CMK (cell line): ENCODE results near the gene MKNK1.
"Not testable (repeated sequence)": the region's sequence is repeated elsewhere in the genome, so short reads cannot be mapped to it uniquely, and the experiment has no call there.

Source experiments
- DNase-seq: peaks from one replicate; pipeline ENCODE4 v3.0.0-alpha.2; 2010; ENCODE audit warnings: low read depth

Gene MKNK1

GRCh38 chr1:46603858-46604549, at the start of gene MKNK1:
Gene MKNK1 (minus strand): TSS chr1:46604268. CDS start chr1:46583327, 20,941 bp downstream.
- peak; percentile 96 for DNase-seq

DNA sequence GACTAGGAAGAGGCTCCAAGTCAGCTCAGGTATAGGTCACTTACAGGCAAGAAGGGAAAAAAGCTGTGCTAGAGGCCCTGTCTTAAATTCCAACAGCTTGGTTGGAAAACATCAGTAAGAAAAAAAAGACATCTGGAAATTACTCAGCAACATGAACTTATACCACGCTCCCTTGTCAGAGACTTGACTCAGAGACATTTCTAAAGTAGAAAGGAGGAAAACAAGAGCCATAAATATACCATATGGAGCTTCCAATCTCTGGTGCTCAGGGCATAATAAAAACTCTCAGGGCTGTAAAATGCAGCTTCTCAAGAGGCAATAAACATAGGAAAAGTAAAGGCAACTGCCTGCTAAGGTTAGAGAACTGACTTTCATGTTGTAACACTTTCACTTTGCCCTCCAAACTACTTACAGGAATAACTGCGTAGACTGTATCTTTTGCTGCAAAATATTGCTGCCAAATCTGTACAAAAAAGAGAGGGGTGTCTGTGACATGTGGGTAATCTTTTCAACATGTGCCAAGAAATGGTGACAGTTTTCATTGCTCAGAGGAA, 49.4 kb upstream of the MKNK1 start:
- DNase-seq = no peak

DNA sequence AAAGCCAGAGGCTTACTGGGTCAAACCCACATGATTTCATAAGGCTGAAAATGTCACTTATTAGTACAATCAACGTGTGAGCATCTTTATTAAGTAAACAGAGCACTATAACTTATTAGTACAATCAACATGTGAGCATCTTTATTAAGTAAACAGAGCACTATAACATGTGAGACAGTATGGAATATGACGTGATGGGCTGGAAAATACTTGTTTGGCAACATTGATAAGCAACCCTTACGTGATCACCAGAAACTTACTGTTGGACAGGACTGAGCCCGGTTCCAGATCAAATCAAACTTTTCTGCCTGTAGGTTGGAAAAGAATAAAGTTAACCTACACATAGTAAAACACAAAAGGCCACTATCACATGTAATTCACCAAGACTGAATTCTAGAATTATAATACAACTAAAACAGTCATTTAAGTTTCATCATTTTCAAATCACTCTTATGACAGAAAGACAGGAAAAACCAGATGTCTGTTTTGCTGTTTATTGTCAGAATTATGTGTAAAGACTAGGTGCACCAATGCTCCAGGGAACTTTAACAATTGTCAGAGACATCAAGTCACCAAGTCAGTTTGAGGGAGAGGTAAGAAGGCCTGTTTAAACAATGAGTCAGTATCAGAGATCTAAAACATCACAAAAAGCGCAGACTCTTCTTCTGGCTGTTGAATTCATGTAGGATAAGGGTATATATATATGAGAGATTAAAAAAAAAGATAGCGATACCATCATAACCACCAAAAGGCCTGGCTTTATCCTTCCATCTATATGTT, 48.4 kb upstream of the MKNK1 start:
- no peak for DNase-seq

DNA sequence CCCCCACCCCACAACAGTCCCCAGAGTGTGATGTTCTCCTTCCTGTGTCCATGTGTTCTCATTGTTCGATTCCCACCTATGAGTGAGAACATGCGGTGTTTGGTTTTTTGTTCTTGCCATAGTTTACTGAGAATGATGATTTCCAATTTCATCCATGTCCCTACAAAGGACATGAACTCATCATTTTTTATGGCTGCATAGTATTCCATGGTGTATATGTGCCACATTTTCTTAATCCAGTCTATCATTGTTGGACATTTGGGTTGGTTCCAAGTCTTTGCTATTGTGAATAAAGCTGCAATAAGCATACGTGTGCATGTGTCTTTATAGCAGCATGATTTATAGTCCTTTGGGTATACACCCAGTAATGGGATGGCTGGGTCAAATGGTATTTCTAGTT, 47.1 kb upstream of the MKNK1 start:
- DNase-seq = not testable (repeated sequence)

DNA sequence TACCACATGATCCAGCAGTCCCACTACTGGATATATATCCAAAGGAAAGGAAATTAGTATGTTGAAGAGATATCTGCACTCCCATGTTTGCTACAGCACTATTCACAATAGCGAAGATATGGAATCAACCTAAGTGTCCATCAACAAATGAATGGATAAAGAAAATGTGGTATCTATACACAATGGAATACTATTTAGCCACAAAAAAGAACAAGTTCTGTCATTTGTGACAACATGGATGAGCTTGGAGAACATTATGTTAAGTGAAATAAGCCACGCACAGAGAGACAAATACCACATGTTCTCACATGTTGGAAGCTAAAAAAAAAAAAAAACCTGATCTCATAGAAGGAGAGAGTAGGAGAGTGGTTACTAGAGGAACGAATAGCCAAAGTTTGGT, 46.4 kb upstream of the MKNK1 start:
- no peak for DNase-seq

DNA sequence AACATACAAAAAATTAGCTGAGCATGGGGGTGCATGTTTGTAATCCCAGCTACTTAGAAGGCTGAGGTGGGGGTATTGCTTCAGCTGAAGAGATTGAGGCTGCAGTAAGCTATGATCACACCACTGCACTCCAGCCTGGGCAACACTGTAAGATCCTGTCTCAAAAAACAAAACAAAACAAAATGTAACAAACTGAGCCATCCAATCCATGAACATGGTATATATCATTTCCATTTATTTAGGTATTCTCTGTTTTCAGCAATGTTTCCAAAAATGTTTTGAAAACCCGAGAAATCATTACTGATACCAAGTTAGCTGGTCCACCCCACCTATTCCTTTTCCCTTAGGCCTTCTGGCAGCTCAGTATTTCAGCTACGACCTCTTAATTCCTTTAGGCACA, 45.7 kb upstream of the MKNK1 start:
- DNase-seq = no peak

DNA sequence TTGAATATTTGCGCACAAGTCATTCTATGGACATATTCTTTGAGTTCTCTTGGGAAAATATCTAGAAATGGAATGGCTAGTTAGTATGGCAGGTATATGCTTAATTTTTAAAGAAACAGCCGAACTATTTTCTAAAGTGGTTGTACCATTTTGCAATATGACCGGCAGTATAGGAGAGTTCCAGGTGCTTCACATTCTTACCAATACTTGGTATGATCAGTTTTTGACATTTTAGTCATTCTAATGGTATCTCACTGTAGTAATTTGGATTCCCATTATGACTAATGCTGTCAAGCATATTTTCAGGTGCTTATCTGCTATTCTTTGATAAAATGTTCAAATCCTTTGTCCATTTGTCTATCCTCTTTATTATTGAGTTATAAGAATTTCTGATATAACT, 43.5 kb upstream of the MKNK1 start:
- DNase-seq = no peak

DNA sequence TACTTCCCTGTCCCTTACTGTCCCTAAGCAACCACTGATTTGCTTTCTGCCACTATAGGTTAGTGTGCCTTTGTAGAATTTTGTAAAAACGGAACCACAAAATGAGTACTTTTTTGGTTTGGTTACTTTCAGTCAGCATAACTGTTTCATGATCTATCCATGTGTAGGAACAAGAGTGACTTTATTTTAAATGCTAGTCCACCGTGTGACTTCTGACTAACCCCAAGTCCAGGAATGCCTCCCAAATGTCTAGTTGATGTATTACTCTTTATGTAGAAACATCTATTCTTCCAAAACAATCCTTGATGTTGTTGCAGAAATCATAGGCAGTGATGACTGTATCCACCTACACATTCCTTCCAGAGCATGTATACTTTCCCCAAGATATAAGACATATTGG, 42.8 kb upstream of the MKNK1 start:
- no peak for DNase-seq

DNA sequence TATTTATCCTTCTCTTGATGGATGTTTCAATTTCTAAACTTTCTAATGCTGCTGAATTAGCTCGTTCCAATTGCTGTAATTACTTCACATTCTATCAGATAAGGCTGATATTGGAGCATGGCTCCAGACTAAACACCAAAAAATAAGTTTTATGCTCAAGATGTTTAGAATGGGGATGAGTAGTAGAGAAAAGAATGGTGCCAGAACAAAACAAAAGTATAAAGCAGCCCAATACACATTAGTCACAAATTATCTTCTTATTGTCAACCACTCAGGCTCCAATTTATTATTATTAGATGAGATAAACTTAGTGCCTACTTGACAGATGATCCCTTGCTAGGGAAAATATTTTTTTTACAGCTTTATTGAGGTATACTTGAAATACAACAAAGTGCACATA, 42.3 kb upstream of the MKNK1 start:
- no peak for DNase-seq

DNA sequence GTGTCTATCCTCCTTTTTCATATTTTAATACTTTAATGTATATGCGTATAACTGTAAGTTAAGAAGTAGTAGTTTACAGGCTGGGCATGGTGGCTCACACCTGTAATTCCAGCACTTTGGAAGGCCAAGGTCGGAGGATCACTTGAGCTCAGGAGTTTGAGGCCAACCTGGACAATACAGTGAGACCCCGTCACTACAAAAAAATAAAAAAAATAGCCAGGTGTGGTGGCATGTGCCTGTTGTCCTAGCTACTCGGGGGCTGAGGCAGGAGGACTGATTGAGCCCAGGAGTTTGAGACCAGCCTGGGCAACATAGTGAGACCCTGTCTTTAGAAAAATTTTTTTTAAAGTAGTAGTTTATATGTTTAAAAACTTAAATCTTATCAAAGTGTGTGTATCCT, 41.7 kb upstream of the MKNK1 start:
- no peak for DNase-seq

DNA sequence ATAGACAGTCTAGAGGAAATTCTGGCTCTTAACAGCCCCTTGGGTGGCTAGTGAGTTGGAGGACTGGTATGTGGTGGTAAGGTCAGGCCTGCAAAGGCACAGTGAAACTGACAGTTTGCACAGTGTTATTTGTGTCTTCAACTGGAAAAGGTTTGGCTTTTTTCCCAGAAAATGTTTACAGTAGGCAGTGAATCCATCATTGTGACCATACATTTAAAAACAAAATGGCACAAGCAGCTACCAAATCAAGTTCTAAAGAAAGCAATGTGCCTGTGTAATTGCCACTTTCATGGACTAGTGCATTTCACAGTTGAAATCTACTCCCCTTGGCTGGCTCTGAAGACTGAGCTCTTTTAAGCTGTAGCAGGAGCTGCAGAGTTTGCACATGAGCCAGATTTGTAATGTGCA, 39.3 kb upstream of the MKNK1 start:
- DNase-seq = no peak

GRCh38 chr1:46642115-46642680, 38.1 kb upstream of the MKNK1 start:
- DNase-seq = no peak

DNA sequence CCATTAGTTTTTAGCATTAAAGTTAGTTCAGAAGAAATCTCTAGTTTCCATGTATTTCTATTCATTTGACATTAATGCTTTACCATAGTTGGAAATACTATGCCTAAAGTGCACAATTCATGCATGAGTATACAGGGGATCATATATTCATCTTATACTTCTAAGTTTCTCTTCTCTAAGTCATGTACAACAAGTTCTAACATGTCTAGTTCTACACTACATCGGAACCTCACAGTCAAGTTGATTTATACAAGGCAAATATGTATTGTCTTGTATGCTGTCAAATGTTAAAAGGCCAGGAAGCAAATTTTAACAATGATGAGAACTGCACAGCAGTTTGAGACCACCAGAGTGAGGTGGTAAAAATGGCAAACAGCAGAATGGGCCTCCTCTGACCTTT, 35.5 kb upstream of the MKNK1 start:
- no peak for DNase-seq

DNA sequence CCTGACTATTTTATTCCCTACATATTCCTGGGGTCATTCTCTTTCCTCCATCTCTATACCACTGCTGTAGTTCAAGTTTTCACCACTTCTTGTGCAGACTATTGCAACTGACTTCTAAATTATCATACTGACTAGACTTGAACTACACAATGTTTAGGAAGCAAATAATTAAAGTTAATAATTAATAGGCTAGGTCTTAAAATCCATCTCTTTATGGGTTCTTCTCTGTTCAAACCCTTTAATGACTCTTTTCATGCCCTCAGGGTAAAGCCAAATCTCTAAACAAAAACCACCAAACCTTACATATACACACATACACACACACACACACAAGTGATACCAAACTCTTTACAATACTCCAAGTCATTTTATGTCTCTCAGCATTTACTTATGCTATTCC, 34.9 kb upstream of the MKNK1 start:
- DNase-seq = no peak

- DNase-seq = no peak
Observed at GRCh38 chr1:46637444-46638083, 33.5 kb upstream of the MKNK1 start.

DNA sequence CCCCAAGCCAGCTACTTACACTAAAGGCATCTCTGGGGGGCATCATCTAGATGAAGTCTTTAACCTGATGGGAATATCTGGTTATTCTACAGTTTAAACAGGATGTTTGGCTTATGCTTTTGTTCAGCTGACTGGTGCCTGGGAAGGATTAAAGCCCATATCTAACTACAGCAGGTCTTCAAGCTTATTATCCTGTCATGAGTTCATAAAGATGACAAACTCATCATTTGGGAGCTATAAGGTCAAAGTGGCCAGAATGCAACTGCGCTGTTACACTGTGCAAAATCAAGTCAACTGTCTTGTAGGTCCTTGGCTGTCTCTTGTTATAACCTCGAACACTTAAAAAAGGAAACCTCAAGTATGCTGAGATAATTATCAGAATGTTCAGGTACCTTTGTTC, 31.1 kb upstream of the MKNK1 start:
- no peak for DNase-seq

- DNase-seq = no peak
Observed at GRCh38 chr1:46630719-46631118, 26.7 kb upstream of the MKNK1 start.

DNA sequence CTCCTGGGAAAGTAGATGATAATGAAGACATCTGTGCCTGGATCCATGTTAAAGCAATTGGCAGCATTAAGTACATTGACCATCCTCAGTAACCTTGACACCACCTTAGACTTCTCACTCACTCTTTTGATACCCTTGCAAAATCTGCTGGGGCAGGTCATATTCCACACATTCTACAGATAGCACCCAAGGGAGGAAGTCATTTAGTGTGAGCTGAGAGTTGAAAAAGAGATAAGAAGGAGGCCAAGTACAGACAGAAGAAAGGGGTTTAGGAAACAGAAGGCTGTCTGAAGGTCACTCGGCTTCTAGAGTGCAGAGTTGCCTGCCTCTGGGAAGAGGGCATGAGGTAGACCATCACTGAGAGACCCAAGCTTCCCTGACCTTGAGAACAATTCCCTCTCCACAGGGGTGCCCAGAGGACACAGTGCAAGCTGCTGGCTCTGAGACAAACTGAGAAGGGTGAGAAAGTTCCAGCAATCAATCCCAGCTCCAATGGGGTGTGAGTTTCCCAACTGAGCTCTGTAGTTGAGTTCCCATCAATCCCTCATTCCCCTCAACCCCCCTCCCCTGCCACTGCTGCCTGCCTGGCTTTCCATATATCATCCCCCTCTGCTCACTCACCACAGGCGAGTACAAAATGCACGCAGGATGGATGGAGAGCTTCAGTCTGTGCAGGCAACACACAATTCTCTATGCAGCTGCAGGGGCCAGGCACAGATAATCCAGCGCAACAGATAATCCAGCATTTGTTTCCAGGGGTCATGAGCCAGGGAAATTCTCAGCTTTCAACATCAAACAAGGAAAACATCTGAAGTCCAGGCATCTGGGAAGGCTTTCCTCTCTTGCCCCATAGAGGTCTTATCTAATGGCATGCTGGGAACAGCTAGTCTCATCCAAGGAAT, 19.9 kb upstream of the MKNK1 start:
- DNase-seq = no peak

GRCh38 chr1:46622344-46622743, 18.3 kb upstream of the MKNK1 start:
- no peak for DNase-seq

DNA sequence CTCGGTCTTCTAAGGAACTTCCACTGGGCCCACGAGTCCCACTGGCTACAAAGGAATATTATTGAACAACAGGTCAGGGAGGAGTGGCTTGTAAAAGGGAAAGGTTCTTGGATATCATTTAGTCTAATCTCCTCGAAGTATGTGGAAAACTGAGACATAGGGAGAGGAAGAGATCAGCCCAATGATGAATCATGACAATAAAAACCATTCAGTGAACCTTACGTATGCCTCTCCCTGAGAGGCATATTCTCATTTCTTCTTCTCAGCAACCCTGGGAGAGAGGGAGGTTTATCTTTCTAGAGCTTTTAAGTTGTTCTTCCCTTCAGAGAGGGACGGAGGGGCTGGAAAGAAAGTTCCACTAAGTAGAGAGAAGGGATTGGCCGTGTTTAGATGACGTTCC, 17.9 kb upstream of the MKNK1 start:
- DNase-seq = no peak

- peak; percentile 69 for DNase-seq
Observed at GRCh38 chr1:46619656-46620258, 15.7 kb upstream of the MKNK1 start.
